A549 (cell line): ENCODE measurements around the gene ANK3. TPM values are rescaled to one million over a fixed set of nuclear protein-coding genes. Genes with fewer than 3 reads are reported as not detected.
A peak's percentile ranks its signal among the peaks of the same experiment; 100 is the strongest.

Source experiments
- ATAC-seq, 2 experiments: fragments of 200-7000 bp in 1 of 2; fragments of >200 bp in 1 of 2; cut with Nextera tagmentation in 1 of 2; cut with Tn5 transposase in 1 of 2; 3 replicates each; pipeline versions ENCODE4 v1.8.0 to v1.9.1; 2018 to 2020; ENCODE audit warnings: mild to moderate bottlenecking in 1 of 2, moderate library complexity in 1 of 2
- CTCF ChIA-PET: fragments of 300-600 bp; sonication (Branson Sonifier 250); formaldehyde crosslinking; extraction: SDS; loops from one replicate; lab custom pipeline; 2021; ENCODE audit warnings: antibody characterized with exemption, inconsistent platforms; lab: Yijun Ruan, JAX
- POLR2A ChIA-PET: fragments of 350-600 bp; formaldehyde crosslinking; extraction: SDS; loops from one replicate; lab custom pipeline; 2021; ENCODE audit warnings: antibody characterized with exemption, inconsistent platforms; lab: Yijun Ruan, JAX
- DNase-seq, 2 experiments: peaks; one replicate each; pipeline versions ENCODE4 v3.0.0 to v3.0.0-alpha.2; 2011 to 2016; ENCODE audit warnings: low read depth in 1 of 2, low spot score in 1 of 2
- FAIRE-seq: peaks from 2 replicates; lab custom pipeline; 2011; peaks lifted over from hg19 to GRCh38; lab: Jason Lieb, UNC
- H3K27ac ChIP-seq, 2 experiments: fragments of >200 bp; sonication (Bioruptor Twin); formaldehyde crosslinking; 3 replicates each; pipeline ENCODE4 v1.5.1; 2016 to 2017
- H3K4me1 ChIP-seq: fragments of >200 bp; sonication (Bioruptor Twin); formaldehyde crosslinking; 3 replicates; pipeline ENCODE4 v1.6.1; 2016
- H3K4me2 ChIP-seq: fragments of >200 bp; sonication (Bioruptor Twin); formaldehyde crosslinking; 3 replicates; pipeline ENCODE4 v1.6.1; 2016
- H3K4me3 ChIP-seq: fragments of >200 bp; sonication (Bioruptor Twin); formaldehyde crosslinking; 3 replicates; pipeline ENCODE4 v1.5.1; 2016
- H3K9me3 ChIP-seq: fragments of >200 bp; sonication (Bioruptor Twin); formaldehyde crosslinking; 3 replicates; pipeline ENCODE4 v1.6.1; 2016
- BHLHE40 ChIP-seq: IDR thresholded peaks from 2 replicates; pipeline ENCODE4 v1.6.1; 2012; ENCODE audit warnings: low read depth, low read length, inconsistent platforms
- CBX2 ChIP-seq: fragments of 200-600 bp; sonication (generic); IDR thresholded peaks from 2 replicates; pipeline ENCODE4 v1.6.1; 2016; ENCODE audit warnings: low read depth, mild to moderate bottlenecking, borderline replicate concordance
- CBX8 ChIP-seq: fragments of 200-600 bp; sonication (generic); IDR thresholded peaks from 2 replicates; pipeline ENCODE4 v1.6.1; 2016
- CEBPB ChIP-seq, 2 experiments: fragments of >200 bp in 1 of 2; sonication (Bioruptor Twin) in 1 of 2; formaldehyde crosslinking in 1 of 2; IDR thresholded peaks; 2 replicates each; pipeline ENCODE4 v1.6.1; 2012 to 2016
- CHD2 ChIP-seq: fragments of 150-350 bp; IDR thresholded peaks from 2 replicates; pipeline ENCODE4 v1.6.1; 2014; ENCODE audit warnings: low read length; ENCODE audit not compliant: partially characterized antibody
- EHMT2 ChIP-seq: fragments of 200-600 bp; sonication (generic); IDR thresholded peaks from 2 replicates; pipeline ENCODE4 v1.6.1; 2016; ENCODE audit warnings: antibody characterized with exemption, low read depth, mild to moderate bottlenecking, moderate library complexity
- FOSL2 ChIP-seq, 2 experiments: fragments of 450-650 bp in 1 of 2; fragments of >200 bp in 1 of 2; sonication (Bioruptor Twin) in 1 of 2; formaldehyde crosslinking; IDR thresholded peaks; 2 replicates each; pipeline versions ENCODE4 v1.5.0 to v1.6.1; 2016 to 2020; ENCODE audit warnings: mild to moderate bottlenecking in 1 of 2, moderate library complexity in 1 of 2
- GATA3 ChIP-seq: IDR thresholded peaks from 2 replicates; pipeline ENCODE4 v1.6.1; 2012; ENCODE audit warnings: borderline replicate concordance
- HDAC2 ChIP-seq: fragments of 200-600 bp; sonication (generic); IDR thresholded peaks from 2 replicates; pipeline ENCODE4 v1.6.1; 2016
- HOXA7 ChIP-seq: fragments of 250-450 bp; sonication (Bioruptor Pico); IDR thresholded peaks from 2 replicates; pipeline ENCODE4 v1.5.0; 2020; ENCODE audit warnings: mild to moderate bottlenecking, moderate library complexity
- HOXB13 ChIP-seq: fragments of 250-450 bp; sonication (Bioruptor Pico); IDR thresholded peaks from 2 replicates; pipeline ENCODE4 v1.5.0; 2020; ENCODE audit warnings: low read depth, mild to moderate bottlenecking, moderate library complexity
- MAFK ChIP-seq: fragments of 450-650 bp; IDR thresholded peaks from 2 replicates; pipeline ENCODE4 v1.6.1; 2014; ENCODE audit not compliant: partially characterized antibody
- MAZ ChIP-seq: fragments of 150-350 bp; IDR thresholded peaks from 2 replicates; pipeline ENCODE4 v1.6.1; 2014; ENCODE audit warnings: antibody characterized with exemption, low read depth, low read length, borderline replicate concordance
- MYC ChIP-seq: IDR thresholded peaks from 2 replicates; pipeline ENCODE4 v1.6.1; 2012; ENCODE audit warnings: mild to moderate bottlenecking, inconsistent platforms, low read length, improper control_type of control experiment, borderline replicate concordance
- NPAS2 ChIP-seq: fragments of 250-450 bp; sonication (Bioruptor Pico); IDR thresholded peaks from 2 replicates; pipeline ENCODE4 v1.8.0; 2022; ENCODE audit warnings: mild to moderate bottlenecking, moderate library complexity, borderline replicate concordance
- NR3C1 ChIP-seq: fragments of >200 bp; sonication (Bioruptor Twin); formaldehyde crosslinking; IDR thresholded peaks from 3 replicates; pipeline ENCODE4 v1.6.1; 2017
- PHF8 ChIP-seq: fragments of 200-600 bp; sonication (generic); IDR thresholded peaks from 2 replicates; pipeline ENCODE4 v1.6.1; 2016; ENCODE audit warnings: low read depth, mild to moderate bottlenecking, antibody characterized with exemption, moderate library complexity, borderline replicate concordance
- POLR2A ChIP-seq: IDR thresholded peaks from 2 replicates; pipeline ENCODE4 v1.6.1; 2012; ENCODE audit warnings: mild to moderate bottlenecking, low read length
- POLR2AphosphoS2 ChIP-seq: conservative IDR thresholded peaks from 2 replicates; pipeline ENCODE4 v1.6.1; 2012; ENCODE audit warnings: low read length, improper control_type of control experiment, inconsistent platforms
- RNF2 ChIP-seq: fragments of 200-600 bp; sonication (generic); IDR thresholded peaks from 2 replicates; pipeline ENCODE4 v1.6.1; 2016; ENCODE audit warnings: low read depth, mild to moderate bottlenecking, antibody characterized with exemption, moderate library complexity, borderline replicate concordance
- TFCP2L1 ChIP-seq: fragments of 250-450 bp; sonication (Bioruptor Pico); IDR thresholded peaks from 2 replicates; pipeline ENCODE4 v1.5.0; 2021; ENCODE audit warnings: mild to moderate bottlenecking
- ZC3H11A ChIP-seq: fragments of 450-650 bp; IDR thresholded peaks from 2 replicates; pipeline ENCODE4 v1.6.1; 2014; ENCODE audit warnings: antibody characterized with exemption, mild to moderate bottlenecking
- ZFP36 ChIP-seq: fragments of 450-650 bp; IDR thresholded peaks from 2 replicates; pipeline ENCODE4 v1.6.1; 2014; ENCODE audit warnings: borderline replicate concordance; ENCODE audit not compliant: partially characterized antibody
- WGBS: methylation state at CpG from one replicate; pipeline ENCODE4 v1.1.6; 2017; ENCODE audit errors: missing lambda C conversion rate; 5-methylcytosine and 5-hydroxymethylcytosine counted together
- polyA plus RNA-seq, 4 experiments: library from polyadenylated mRNA; depleted of rRNA in 3 of 4; stranded (reverse); fragments of >200 nt; fragmentation: RNase III in 1 of 4; extraction: RNeasy Plus Mini Kit Qiagen cat#74134 plus additional on column Dnase treatment in 1 of 4; gene quantifications; 2 replicates in 3 of 4; 3 replicates in 1 of 4; pipeline ENCODE4 v1.2.3, GENCODE V29; 2011 to 2017
- TF ChIP-seq, protein P1 (sequence below): fragments of >200 bp; sonication (Bioruptor Twin); formaldehyde crosslinking; IDR thresholded peaks from 3 replicates; pipeline ENCODE4 v1.6.1; 2016

Gene ANK3
- polyA plus RNA-seq, 2 of the 4 experiments (the other 2 are of a cell fraction), result 0.56 to 5.4 TPM

DNA sequence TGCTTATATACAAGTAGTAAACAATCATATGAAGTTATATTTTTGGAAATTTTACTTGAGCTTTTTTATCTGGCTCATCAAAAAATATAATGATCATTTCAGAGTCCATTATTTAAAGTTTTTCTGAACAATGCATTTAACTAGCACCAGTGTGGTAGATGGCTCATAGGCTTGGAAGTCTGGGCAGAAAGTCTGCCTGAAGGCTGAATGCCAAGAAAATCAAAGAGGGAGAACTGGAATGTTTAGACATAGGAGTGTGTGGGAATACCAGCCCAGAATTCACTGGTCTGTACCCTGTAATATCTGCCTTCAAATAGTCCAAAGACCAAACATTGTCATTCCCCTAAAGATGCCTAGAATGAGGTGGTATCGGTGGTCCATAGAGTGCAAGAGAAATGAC, 40.3 kb upstream of the ANK3 start (continued):
- TF ChIP-seq, protein P1, sequence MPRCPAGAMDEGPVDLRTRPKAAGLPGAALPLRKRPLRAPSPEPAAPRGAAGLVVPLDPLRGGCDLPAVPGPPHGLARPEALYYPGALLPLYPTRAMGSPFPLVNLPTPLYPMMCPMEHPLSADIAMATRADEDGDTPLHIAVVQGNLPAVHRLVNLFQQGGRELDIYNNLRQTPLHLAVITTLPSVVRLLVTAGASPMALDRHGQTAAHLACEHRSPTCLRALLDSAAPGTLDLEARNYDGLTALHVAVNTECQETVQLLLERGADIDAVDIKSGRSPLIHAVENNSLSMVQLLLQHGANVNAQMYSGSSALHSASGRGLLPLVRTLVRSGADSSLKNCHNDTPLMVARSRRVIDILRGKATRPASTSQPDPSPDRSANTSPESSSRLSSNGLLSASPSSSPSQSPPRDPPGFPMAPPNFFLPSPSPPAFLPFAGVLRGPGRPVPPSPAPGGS, result no peak
- TF ChIP-seq BHLHE40, result no peak
- TF ChIP-seq NR3C1, result no peak
- TF ChIP-seq FOSL2 (IDR thresholded peaks at IDR 0.05), result no peak
- no peak for TF ChIP-seq FOSL2 (CRISPR knock-in tag; IDR thresholded peaks at IDR 0.05)
- TF ChIP-seq NPAS2 (CRISPR knock-in tag), result no peak
- no peak for TF ChIP-seq POLR2A
- TF ChIP-seq MAZ, result no peak
- TF ChIP-seq CBX8, result no peak
- no peak for TF ChIP-seq CHD2
- TF ChIP-seq GATA3, result no peak

DNA sequence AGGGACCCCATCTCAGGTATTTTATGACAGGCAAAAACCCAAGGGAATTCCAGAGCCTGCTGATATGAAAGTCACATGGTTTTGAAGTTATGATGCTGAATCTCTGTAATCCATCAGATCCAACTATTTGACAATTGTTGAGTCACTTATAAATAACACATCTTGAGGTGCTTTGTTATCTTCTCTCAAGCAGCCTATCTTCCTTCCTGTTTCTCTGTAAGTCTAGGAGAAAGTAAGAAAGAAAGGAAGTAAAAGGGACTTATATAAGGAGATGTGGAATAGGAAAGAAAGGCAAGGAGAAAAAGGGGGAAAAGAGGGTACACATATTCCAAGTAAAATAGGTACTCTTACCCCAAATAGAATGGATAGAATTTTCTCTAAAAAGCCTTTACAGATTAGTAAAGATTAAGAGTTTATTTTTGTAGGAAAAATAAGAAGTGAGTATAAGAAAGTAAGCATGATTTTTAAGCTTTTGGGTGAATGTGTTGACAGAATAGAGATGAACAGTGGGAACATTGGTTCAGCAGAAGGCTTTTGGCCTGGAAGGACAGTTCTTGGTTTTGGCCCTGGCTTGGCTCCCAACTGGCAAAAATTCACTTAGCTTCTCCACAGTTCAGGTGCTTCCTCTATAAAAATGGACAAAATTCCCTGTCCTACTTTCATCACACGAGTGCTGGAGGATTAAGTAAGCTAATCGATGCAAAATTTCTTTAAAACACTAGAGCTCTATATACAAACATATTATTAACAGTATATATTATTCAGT, 39.6 kb upstream of the ANK3 start:
- CTCF ChIA-PET, result interaction anchor here (0.6 to 2.5 kb wide), 3 partner anchors 220 to 230 kb away, joined by 3 to 12 read pairs (median 3); no protein-coding TSS in a partner anchor
- FAIRE-seq, result no peak
- Histone ChIP-seq H3K4me3 (no peak overlapping the region), H3K4me2 (peak overlapping the region; percentile 3; the same call in 2 of the 3 replicates), H3K27ac (peak overlapping the region; percentile 76 to 83; a peak in 5 of 6 replicates), H3K4me1 (peaks cover 69% of the 10 kb centered on the region), H3K9me3 (no peaks in the 10 kb centered on the region)
- no peak for DNase-seq
- POLR2A ChIA-PET, result no interaction called here
- 77% methylated on average over 2 of the region's 2 CpGs for WGBS
- no peak for ATAC-seq
- TF ChIP-seq HOXB13 (no peak), POLR2AphosphoS2 (no peak), PHF8 (no peak), NPAS2 (CRISPR knock-in tag) (no peak), CBX2 (no peak)
- TF ChIP-seq, protein P1, result no peak

- ATAC-seq (no peak), DNase-seq (no peak), FAIRE-seq (no peak)
- ChIA-PET CTCF (interaction anchor here (0.6 to 2.5 kb wide), 3 partner anchors 219 to 229 kb away, joined by 3 to 12 read pairs (median 3); no protein-coding TSS in a partner anchor), POLR2A (no interaction called here)
- Histone ChIP-seq H3K27ac (peak overlapping the region; percentile 76 to 83), H3K4me1 (peaks cover 74% of the 10 kb centered on the region), H3K4me2 (peak overlapping the region; percentile 3; the same call in 2 of the 3 replicates), H3K9me3 (no peaks in the 10 kb centered on the region), H3K4me3 (no peak overlapping the region)
- WGBS, result 96% methylated on average over 3 of the region's 3 CpGs
- no peak for TF ChIP-seq TFCP2L1 (CRISPR knock-in tag)
- no peak for TF ChIP-seq ZC3H11A
- TF ChIP-seq CEBPB (IDR thresholded peaks at IDR 0.05), result 0 out of 4 replicates have a peak, but pooled peaks of 1 of the 2 experiments have one; percentile 11
Observed at GRCh38 chr10:60428387-60428737, 38.7 kb upstream of the ANK3 start.

GRCh38 chr10:60427709-60428386, 38.2 kb upstream of the ANK3 start:
- peak in 1 of 2 experiments; percentile 14; a peak in 2 of 6 replicates for ATAC-seq
- peak overlapping the region; percentile 64; the same call in 2 of the 3 replicates for H3K4me2 ChIP-seq
- DNase-seq, result no peak
- H3K9me3 ChIP-seq, result no peaks in the 10 kb centered on the region
- H3K4me1 ChIP-seq, result peaks cover 74% of the 10 kb centered on the region
- peak; percentile 28 for FAIRE-seq
- H3K27ac ChIP-seq, result peak overlapping the region; percentile 76 to 83
- 34% methylated on average over 3 of the region's 3 CpGs for WGBS
- TF ChIP-seq CEBPB (IDR thresholded peaks at IDR 0.05) (no peak), POLR2AphosphoS2 (no peak), MYC (no peak), EHMT2 (no peak), HDAC2 (no peak), RNF2 (no peak), MAFK (no peak), ZFP36 (no peak), HOXA7 (no peak), NPAS2 (CRISPR knock-in tag) (no peak)
- no peak overlapping the region for H3K4me3 ChIP-seq
- ChIA-PET CTCF (interaction anchor here (0.6 to 2.5 kb wide), 3 partner anchors 219 to 1458 kb away, joined by 3 to 12 read pairs (median 3); no protein-coding TSS in a partner anchor), POLR2A (no interaction called here)
